GM04504 (cell line): ENCODE results near the gene EZR.

ENCODE experiments used
- DNase-seq: peaks from one replicate; pipeline ENCODE4 v3.0.0-alpha.2; 2012; ENCODE audit warnings: low read depth

The EZR gene

GRCh38 chr6:158725704-158726103, 93.5 kb downstream of the EZR start:
- DNase-seq, result no peak

GRCh38 chr6:158722176-158722729, 96.9 kb downstream of the EZR start:
- no peak for DNase-seq

- no peak for DNase-seq
Measured at GRCh38 chr6:158718461-158719046, 100.6 kb downstream of the EZR start.

GRCh38 chr6:158717341-158718330, 101.5 kb downstream of the EZR start:
- DNase-seq, result no peak
